GM21526 (cell line): ENCODE results near the gene ANKRD6.
"Not testable (repeated sequence)": the region's sequence is repeated elsewhere in the genome, so short reads cannot be mapped to it uniquely, and the experiment has no call there.

Experiments used
- ATAC-seq: cut with Tn5 transposase; IDR thresholded peaks from one replicate; pipeline ENCODE4 v1.9.1; 2021; ENCODE audit warnings: moderate library complexity; ENCODE audit not compliant: unreplicated experiment, low FRiP score

Gene ANKRD6

GRCh38 chr6:89590133-89590532 is 157.2 kb downstream of the ANKRD6 start:
- no peak for ATAC-seq

GRCh38 chr6:89591745-89592144 is 158.8 kb downstream of the ANKRD6 start:
- ATAC-seq = no peak

- ATAC-seq = peak; percentile 82
These were observed 163.1 kb downstream of the ANKRD6 start for GRCh38 chr6:89596056-89596455.

GRCh38 chr6:89596484-89596883 is 163.5 kb downstream of the ANKRD6 start:
- ATAC-seq = no peak

- ATAC-seq = no peak
These were observed 164.4 kb downstream of the ANKRD6 start for GRCh38 chr6:89597372-89597771.

- no peak for ATAC-seq
These were observed 165.0 kb downstream of the ANKRD6 start for GRCh38 chr6:89597988-89598387.

GRCh38 chr6:89599727-89600126 is 166.8 kb downstream of the ANKRD6 start:
- no peak for ATAC-seq

GRCh38 chr6:89602166-89602565 is 169.2 kb downstream of the ANKRD6 start:
- ATAC-seq = no peak

GRCh38 chr6:89604653-89605052 is 171.7 kb downstream of the ANKRD6 start:
- no peak for ATAC-seq

GRCh38 chr6:89605861-89606260 is 172.9 kb downstream of the ANKRD6 start:
- ATAC-seq = no peak

GRCh38 chr6:89610149-89610642 is 177.2 kb downstream of the ANKRD6 start:
- peak; percentile 62 for ATAC-seq

- ATAC-seq = no peak
These were observed 178.7 kb downstream of the ANKRD6 start for GRCh38 chr6:89611666-89612065.

GRCh38 chr6:89612121-89612520 is 179.2 kb downstream of the ANKRD6 start:
- ATAC-seq = no peak

- ATAC-seq = no peak
These were observed 180.8 kb downstream of the ANKRD6 start for GRCh38 chr6:89613790-89614189.

- no peak for ATAC-seq
These were observed 182.9 kb downstream of the ANKRD6 start for GRCh38 chr6:89615882-89616281.

GRCh38 chr6:89616531-89616930 is 183.6 kb downstream of the ANKRD6 start:
- no peak for ATAC-seq

- no peak for ATAC-seq
These were observed 185.1 kb downstream of the ANKRD6 start for GRCh38 chr6:89618026-89618425.

- ATAC-seq = no peak
These were observed 186.6 kb downstream of the ANKRD6 start for GRCh38 chr6:89619567-89619966.

- no peak for ATAC-seq
These were observed 190.8 kb downstream of the ANKRD6 start for GRCh38 chr6:89623749-89624148.

GRCh38 chr6:89630488-89630887 is 197.5 kb downstream of the ANKRD6 start:
- no peak for ATAC-seq

GRCh38 chr6:89636412-89636811 is 203.5 kb downstream of the ANKRD6 start:
- ATAC-seq = not testable (repeated sequence)

- ATAC-seq = no peak
These were observed 205.0 kb downstream of the ANKRD6 start for GRCh38 chr6:89637960-89638319.
